ENCODE measurements around the gene PPM1F.
"Not testable (repeated sequence)": the region's sequence is repeated elsewhere in the genome, so short reads cannot be mapped to it uniquely, and the experiment has no call there.

Gene PPM1F

DNA sequence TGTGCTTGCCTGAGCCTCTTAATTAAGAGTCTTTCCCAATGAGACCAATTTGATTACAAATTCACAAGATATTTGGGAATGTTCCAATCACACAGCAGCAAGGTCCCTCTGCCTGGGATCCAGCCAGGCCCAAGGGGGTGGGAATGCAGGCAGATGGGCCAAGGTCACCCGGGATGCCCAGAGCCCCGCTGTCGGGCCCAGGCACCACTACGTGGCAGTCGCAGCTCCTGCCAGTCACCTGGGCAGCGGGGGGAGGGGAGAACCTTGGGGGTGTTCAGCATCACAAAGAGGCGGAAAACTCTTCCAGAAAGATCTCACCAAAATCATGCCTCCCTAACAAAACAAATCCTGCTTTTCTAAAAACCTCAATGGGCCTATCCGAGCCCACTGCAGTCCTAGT is 30.9 kb downstream of the PPM1F start:
- DNase-seq (ENCODE audit: low read depth in 4 of 4, low spot score in 1 of 4): no peak

GRCh38 chr22:21921184-21921721 is 31.4 kb downstream of the PPM1F start:
- no peak for DNase-seq (ENCODE audit: low read depth in 4 of 4, low spot score in 1 of 4)

GRCh38 chr22:21920341-21921183 is 32.1 kb downstream of the PPM1F start:
- no peak for DNase-seq (ENCODE audit: low read depth in 4 of 4, low spot score in 1 of 4)

GRCh38 chr22:21919526-21920307 is 32.9 kb downstream of the PPM1F start:
- no peak for DNase-seq (ENCODE audit: low read depth in 4 of 4, low spot score in 1 of 4)

DNA sequence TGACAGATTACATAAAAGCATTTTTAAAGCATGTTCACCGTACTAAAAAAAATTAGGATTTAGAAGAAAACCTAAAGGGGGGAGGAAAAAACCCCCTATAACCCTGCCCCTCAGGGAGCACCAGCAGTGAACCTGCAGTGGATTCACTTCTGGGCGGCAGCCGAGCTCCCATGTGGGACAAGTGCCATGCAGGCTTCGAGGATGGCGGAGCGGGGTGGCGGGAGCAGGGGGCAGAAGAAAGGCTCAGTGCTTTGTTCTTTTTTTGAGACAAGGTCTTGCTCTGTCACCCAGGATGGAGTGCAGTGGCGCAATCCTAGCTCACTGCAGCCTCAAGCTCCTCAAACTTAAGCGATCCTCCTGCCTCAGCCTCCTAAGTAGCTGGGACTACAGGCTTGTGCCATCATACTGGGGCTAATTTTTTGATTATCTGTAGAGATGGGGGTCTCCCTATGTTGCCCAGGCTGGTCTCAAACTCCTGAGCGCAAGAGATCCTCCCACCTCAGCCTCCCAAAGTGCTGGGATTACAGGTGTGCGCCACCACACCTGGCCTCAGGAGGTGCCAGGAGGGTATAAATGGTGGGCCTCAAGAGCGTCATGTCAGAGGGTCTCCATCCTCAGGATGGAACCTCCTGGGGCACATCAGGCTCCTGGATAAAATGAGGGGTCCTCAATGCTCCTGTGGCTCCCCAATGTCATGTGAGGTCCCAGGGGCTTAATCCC is 34.0 kb downstream of the PPM1F start:
- DNase-seq (ENCODE audit: low read depth in 4 of 4, low spot score in 1 of 4): no peak

DNA sequence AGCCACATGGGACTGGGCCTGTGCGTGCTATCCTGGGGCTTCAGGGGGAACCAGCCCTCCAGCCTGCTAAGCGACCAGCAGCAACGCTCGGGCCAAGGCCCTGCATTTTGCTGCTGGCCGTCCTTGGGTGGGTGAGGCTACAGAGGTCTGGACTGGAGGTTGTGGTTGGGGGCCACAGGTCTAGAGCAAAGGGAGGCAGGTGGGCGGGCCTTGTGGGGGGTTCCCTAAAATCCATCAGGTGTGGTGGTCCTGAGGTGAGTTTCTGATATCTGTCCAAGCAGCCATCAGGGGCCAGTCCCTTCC is 34.7 kb downstream of the PPM1F start:
- DNase-seq (ENCODE audit: low read depth in 4 of 4, low spot score in 1 of 4): no peak

- no peak for DNase-seq (ENCODE audit: low read depth in 4 of 4, low spot score in 1 of 4)
These were observed 35.3 kb downstream of the PPM1F start for GRCh38 chr22:21917181-21917958.

GRCh38 chr22:21916309-21916918 is 36.2 kb downstream of the PPM1F start:
- no peak for DNase-seq (ENCODE audit: low read depth in 4 of 4, low spot score in 1 of 4)

DNA sequence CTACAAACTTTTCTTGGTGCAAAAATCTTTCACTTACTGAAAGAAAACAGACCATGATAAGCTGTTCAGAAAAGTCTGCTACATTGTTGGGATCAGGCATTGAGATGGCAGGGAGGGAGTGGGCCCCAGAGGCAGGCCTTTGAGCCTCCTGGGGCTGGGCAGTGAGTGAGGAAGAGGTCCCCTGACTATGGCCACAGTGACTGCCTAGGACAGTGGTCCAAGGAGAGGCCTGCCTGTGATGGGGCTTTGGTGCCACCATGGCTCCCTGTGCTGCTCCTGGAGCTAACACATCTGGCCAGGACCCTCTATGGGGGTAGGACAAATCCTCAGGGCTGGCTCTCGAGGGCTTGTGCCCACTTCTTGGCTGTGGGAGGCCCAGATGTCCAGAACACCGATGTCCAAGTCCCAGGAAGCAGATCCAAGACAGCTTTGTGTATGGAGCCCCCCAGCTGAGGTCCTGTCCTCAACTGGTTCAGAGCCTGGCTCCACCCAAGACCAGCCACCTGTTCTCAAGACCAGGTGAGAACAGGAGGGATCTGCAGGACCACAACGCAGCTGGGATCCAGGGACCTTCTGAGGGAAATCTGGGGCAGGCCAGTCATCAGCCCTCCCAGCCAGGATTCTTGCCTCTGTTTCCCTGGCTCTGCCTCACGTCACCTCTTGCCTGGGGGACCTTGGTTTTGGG is 36.9 kb downstream of the PPM1F start:
- no peak for DNase-seq (ENCODE audit: low read depth in 4 of 4, low spot score in 1 of 4)

DNA sequence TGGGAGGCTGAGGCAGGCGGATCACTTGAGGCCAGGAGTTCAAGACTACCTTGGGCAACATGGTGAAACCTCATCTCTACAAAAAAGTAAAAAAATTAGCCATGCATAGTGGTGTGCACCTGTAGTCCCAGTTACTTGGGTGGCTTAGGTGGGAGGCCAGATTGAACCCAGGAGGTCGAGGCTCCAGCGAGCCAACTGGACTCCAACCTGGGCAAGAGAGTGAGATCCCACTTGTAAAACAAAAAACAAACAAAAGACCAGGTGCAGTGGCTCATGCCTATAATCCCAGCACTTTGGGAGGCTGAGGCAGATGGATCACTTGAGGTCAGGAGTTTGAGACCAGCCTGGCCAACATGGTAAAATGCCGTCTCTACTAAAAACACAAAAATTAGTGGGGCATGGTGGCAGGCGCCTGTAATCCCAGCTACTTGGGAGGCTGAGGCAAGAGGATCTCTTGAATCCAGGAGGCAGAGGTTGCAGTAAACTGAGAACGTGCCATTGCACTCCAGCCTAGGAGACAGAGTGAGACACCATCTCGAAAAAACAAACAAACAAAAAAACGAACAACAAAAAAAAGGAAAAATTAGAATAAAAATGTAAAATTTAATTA is 38.5 kb downstream of the PPM1F start:
- not testable (repeated sequence) for DNase-seq (ENCODE audit: low read depth in 4 of 4, low spot score in 1 of 4)

DNA sequence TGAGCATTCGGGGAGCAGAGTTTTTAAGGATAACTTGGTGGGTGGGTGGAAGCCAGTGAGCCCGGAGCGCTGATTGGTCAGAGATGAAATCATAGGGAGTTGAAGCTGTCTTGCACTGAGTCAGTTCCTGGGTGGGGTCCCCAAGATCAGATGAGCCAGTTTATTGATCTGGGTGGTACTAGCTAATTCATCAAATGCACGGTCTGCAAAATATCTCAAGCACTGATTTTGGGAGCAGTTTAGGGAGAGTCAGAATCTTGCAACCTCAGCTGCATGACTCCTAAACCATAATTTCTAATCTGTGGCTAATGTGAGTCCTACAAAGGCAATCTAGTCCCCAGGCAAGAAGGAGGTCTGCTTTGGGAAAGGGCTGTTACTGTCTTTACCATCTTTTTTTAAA is 42.3 kb downstream of the PPM1F start:
- DNase-seq (ENCODE audit: low read depth in 4 of 4, low spot score in 1 of 4): not testable (repeated sequence)

- DNase-seq (ENCODE audit: low read depth in 4 of 4, low spot score in 1 of 4): no peak
These were observed 42.8 kb downstream of the PPM1F start for GRCh38 chr22:21909871-21910270.

GRCh38 chr22:21907638-21908522 is 44.8 kb downstream of the PPM1F start:
- DNase-seq (ENCODE audit: low read depth in 4 of 4, low spot score in 1 of 4): no peak

DNA sequence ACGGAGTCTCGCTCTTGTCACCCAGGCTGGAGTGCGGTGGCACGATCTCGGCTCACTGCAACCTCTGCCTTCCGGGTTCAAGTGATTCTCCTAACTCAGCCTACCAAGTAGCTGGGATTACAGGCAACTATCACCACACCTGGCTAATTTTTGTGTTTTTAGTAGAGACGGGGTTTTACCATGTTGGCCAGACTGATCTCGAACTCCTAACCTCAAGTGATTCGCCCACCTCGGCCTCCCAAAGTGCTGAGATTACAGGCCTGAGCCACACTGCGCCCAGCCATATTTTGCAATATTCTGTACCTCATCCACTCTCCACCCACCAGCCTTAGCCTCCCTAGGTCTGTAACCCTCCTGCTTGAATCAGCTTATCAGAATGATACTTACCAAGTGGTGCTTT is 47.4 kb downstream of the PPM1F start:
- not testable (repeated sequence) for DNase-seq (ENCODE audit: low read depth in 4 of 4, low spot score in 1 of 4)

DNA sequence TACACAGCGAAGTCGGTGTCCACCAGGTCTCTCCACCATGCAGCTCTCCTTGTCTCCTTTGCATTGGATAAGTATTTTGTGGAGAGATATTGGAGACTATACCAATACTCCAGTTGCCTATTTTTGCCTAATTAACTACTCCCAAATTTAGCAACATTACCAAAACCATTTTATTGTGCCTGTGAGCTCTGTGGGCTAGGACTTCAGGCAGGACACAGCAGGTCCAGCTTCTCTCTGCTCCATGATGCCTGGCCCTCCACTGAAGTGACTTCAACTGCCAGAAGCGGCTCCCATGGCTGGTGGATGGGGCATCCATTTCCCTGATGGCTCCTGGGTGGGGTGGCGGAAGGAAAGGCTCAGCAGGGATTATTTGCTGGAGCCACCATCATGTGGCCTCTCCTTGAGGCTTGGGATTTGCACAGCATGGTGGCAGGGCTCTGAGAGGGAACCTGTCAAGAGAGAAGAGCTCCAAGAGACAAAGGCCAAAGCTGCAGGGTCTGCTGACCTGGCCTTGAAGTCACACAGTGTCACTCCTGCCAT is 48.3 kb downstream of the PPM1F start:
- no peak for DNase-seq (ENCODE audit: low read depth in 4 of 4, low spot score in 1 of 4)

DNA sequence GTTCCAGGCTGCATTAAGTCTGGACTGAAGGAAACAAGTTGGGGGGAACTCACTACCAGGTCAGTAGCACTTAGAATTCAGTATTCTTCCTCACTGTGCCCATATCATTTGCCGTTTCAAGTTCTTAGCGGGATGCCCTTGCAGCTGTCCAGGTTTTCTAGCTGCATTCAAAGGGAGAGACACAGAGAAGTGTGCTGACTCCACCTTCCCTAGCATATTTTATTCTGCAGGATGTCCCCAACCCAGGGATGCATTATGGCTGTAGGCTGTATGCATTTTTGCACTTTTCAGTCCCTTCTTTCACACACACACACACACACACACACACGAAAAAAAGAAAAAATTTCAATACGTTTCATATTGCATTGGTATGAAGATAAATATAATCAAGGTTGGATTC is 49.4 kb downstream of the PPM1F start:
- DNase-seq (ENCODE audit: low read depth in 4 of 4, low spot score in 1 of 4): no peak

DNA sequence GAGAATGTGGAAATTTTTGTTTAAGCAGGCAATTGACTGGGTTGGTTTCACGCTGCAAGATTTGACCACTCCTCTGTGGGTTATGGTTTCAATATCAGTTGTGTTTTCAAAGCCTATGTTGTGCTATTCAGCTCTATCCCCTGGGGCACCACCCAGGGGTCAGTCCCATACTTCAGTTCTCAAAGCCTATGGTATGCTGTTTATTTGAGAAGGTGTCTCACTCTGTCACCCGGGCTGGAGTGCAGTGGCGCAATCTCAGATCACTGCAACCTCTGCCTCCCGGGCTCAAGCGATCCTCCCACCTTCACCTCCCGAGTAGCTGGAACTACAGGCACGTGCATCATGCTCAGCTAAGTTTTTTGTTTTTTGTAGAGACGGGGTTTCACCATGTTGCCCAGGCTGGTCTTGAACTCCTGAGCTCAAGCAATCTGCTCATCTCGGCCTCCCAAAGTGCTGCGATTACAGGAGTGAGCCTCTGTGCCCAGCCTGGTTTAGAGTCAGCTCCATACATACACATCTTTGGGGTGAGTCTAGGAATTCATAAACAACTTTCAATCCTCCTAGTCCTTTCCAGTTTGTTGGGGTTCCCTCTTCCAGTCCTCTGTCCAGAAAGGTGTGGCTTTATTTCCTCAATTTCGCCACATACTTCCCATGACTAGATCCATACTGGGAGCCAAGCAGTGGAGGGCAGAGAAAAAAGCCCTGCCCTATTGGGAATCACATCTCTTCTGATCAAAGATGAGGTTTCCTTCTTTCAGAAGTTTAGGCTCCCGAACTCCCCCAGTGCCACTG is 50.2 kb downstream of the PPM1F start:
- no peak for DNase-seq (ENCODE audit: low read depth in 4 of 4, low spot score in 1 of 4)

Measured in stimulated activated CD4-positive, alpha-beta T cell treated with anti-CD3 and anti-CD28 coated beads, Interleukin-1b, Interleukin-23, amount 100 ng/mL, for 24 hours (primary cell).